Measurements from ENCODE around the gene FNDC7. TPM values are rescaled to one million over a fixed set of nuclear protein-coding genes. Genes with fewer than 3 reads are reported as not detected.

The FNDC7 gene
- total RNA-seq, 1 donor from 2014 or later, result not detected

DNA sequence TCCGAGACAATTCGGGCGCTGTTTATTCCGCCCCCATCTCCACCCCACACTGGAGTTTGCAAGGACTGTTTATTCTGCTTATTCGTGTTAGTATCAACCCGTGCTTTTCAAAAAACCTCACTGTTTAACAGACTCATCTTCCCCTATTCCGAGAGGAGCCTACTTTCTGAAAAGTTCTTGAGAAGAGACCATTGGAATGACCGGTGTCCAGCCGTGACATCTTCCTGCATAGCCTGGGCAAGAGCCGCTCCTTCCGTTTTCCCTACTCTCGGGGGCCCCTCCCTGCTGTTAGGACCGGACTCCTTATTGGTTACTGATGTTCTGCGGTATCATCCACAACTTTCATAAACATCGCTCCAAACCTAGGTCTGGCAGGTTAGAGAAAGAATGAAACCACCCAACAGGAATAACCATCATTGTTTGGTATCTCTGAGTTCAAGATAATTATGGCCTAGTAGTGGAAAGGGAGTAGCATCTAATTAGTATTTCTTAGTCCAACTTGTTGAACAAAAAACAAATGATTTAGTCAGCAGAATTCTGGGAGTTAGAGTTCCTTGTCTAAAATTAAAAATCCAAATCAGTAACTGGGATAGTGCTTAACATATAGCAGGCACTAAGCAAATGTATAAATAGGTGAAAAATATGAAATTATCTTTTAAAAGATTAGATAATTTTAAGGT is 34.6 kb downstream of the FNDC7 start:
- DNase-seq (peak; percentile 84), ATAC-seq (peak; percentile 85 to 86)
- no peaks in the 10 kb centered on the region for H3K9me3 ChIP-seq
- peak overlapping the region; percentile 97 for H3K27ac ChIP-seq
- peaks cover 22% of the 10 kb centered on the region for H3K4me1 ChIP-seq
- peak overlapping the region; percentile 88 for H3K4me3 ChIP-seq
- H3K27me3 ChIP-seq (ENCODE audit: low read depth), result no peaks in the 10 kb centered on the region
- intact Hi-C loops (cut with DNase I), result no loop called here
- no peak for TF ChIP-seq CTCF (IDR thresholded peaks at IDR 0.05)
- peaks cover 4% of the 10 kb centered on the region for H3K36me3 ChIP-seq

DNA sequence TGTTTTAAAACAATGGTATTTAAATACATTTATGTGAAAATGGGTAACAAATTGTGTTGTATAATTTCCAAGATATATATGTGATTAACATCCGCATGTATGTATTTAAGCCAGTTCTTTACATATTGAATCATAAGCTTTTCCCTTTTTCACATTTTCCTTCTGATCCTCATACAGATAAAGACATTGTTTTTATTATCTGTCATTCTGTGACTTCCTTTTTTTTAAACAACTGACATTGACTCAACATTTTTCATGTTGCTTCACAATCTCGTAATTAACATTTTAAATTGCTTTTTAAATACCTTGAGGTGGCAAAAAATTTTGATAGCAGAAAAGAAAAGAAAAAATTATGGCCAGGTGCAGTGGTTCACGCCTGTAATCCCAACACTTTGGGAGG is 35.2 kb downstream of the FNDC7 start:
- Histone ChIP-seq H3K9me3 (no peaks in the 10 kb centered on the region), H3K4me3 (peak overlapping the region; percentile 88), H3K27me3 (ENCODE audit: low read depth) (no peaks in the 10 kb centered on the region), H3K4me1 (peaks cover 22% of the 10 kb centered on the region), H3K36me3 (peaks cover 9% of the 10 kb centered on the region), H3K27ac (peak overlapping the region; percentile 97)
- no peak for DNase-seq
- no peak for ATAC-seq
- TF ChIP-seq CTCF (IDR thresholded peaks at IDR 0.05), result no peak
- intact Hi-C loops (cut with DNase I), result no loop called here

- peaks cover 20% of the 10 kb centered on the region for H3K36me3 ChIP-seq
- H3K27me3 ChIP-seq (ENCODE audit: low read depth), result no peaks in the 10 kb centered on the region
- TF ChIP-seq CTCF (IDR thresholded peaks at IDR 0.05), result no peak
- ATAC-seq, result no peak
- intact Hi-C loops (cut with DNase I), result no loop called here
- H3K9me3 ChIP-seq, result no peaks in the 10 kb centered on the region
- H3K27ac ChIP-seq, result no peak overlapping the region
- no peak for DNase-seq
- peaks cover 22% of the 10 kb centered on the region for H3K4me1 ChIP-seq
- no peak overlapping the region for H3K4me3 ChIP-seq
Measured at GRCh38 chr1:108749081-108749480, 36.4 kb downstream of the FNDC7 start.

GRCh38 chr1:108750476-108751181 is 37.9 kb downstream of the FNDC7 start:
- peaks cover 22% of the 10 kb centered on the region for H3K4me1 ChIP-seq
- no peak for TF ChIP-seq CTCF (IDR thresholded peaks at IDR 0.05)
- no peak overlapping the region for H3K27ac ChIP-seq
- ATAC-seq (no peak), DNase-seq (no peak)
- intact Hi-C loops (cut with DNase I), result no loop called here
- H3K36me3 ChIP-seq, result peaks cover 32% of the 10 kb centered on the region
- H3K9me3 ChIP-seq, result no peaks in the 10 kb centered on the region
- no peaks in the 10 kb centered on the region for H3K27me3 ChIP-seq (ENCODE audit: low read depth)
- no peak overlapping the region for H3K4me3 ChIP-seq

GRCh38 chr1:108753363-108753762 is 40.7 kb downstream of the FNDC7 start:
- DNase-seq (no peak), ATAC-seq (no peak)
- Histone ChIP-seq H3K27me3 (ENCODE audit: low read depth) (no peaks in the 10 kb centered on the region), H3K4me1 (peaks cover 11% of the 10 kb centered on the region), H3K27ac (no peak overlapping the region), H3K36me3 (peaks cover 60% of the 10 kb centered on the region), H3K4me3 (no peak overlapping the region), H3K9me3 (no peaks in the 10 kb centered on the region)
- no peak for TF ChIP-seq CTCF (IDR thresholded peaks at IDR 0.05)
- intact Hi-C loops (cut with DNase I), result no loop called here

All from lower lobe of right lung (tissue), 2 donors.